ENCODE data around the gene IFT20. TPM values are rescaled to one million over a fixed set of nuclear protein-coding genes. Genes with fewer than 3 reads are reported as not detected.
A peak's percentile ranks its signal among the peaks of the same experiment; 100 is the strongest.

Gene IFT20
- total RNA-seq = 33.3 TPM
- long read RNA-seq, transcript IFT20-214 (6 exons, 1,071 nt) = major isoform, 8 of 23 reads
- long read RNA-seq, partial matches to known transcripts = 4 of 23 reads
- long read RNA-seq, other reads (novel, unspliced or antisense) = 2 of 23 reads

GRCh38 chr17:28335201-28335958, at the start of gene IFT20, which contains the start of gene TNFAIP1:
Gene IFT20, minus strand, starts transcription at chr17:28335472. Its CDS starts 3,487 bp downstream, at chr17:28331985.
Gene TNFAIP1, plus strand, starts transcription at chr17:28335761. Its CDS starts 3,761 bp downstream, at chr17:28339522.
- Histone ChIP-seq H3K4me3 (peak within 1 kb of the TSS; percentile 88), H3K27me3 (no peaks in the 10 kb centered on the region), H3K4me1 (peaks cover 31% of the 10 kb centered on the region), H3K36me3 (peaks cover 30% of the 10 kb centered on the region), H3K9me3 (no peaks in the 10 kb centered on the region), H3K27ac (peak within 1 kb of the TSS; percentile 95)
- TF ChIP-seq CTCF (IDR thresholded peaks at IDR 0.05) = no peak
- ATAC-seq = peak; percentile 98
- DNase-seq = peak; percentile 99
- intact Hi-C loops (cut with DNase I) = no loop called here

GRCh38 chr17:28385037-28385400, 49.7 kb upstream of the IFT20 start:
- intact Hi-C loops (cut with DNase I) = no loop called here
- Histone ChIP-seq H3K4me1 (peaks cover 21% of the 10 kb centered on the region), H3K27me3 (no peaks in the 10 kb centered on the region), H3K36me3 (peaks cover 21% of the 10 kb centered on the region), H3K4me3 (peak overlapping the region; percentile 57), H3K9me3 (no peaks in the 10 kb centered on the region), H3K27ac (peak overlapping the region; percentile 47)
- TF ChIP-seq CTCF (IDR thresholded peaks at IDR 0.05) = no peak
- ATAC-seq (peak; percentile 36), DNase-seq (peak; percentile 75)

- DNase-seq (peak; percentile 92), ATAC-seq (peak; percentile 91)
- H3K27me3 ChIP-seq = no peaks in the 10 kb centered on the region
- TF ChIP-seq CTCF (IDR thresholded peaks at IDR 0.05) = no peak
- no peaks in the 10 kb centered on the region for H3K9me3 ChIP-seq
- intact Hi-C loops (cut with DNase I) = no loop called here
- H3K4me1 ChIP-seq = peaks cover 22% of the 10 kb centered on the region
- H3K4me3 ChIP-seq = peak overlapping the region; percentile 57
- H3K36me3 ChIP-seq = peaks cover 15% of the 10 kb centered on the region
- peak overlapping the region; percentile 72 for H3K27ac ChIP-seq
These were observed 49.2 kb upstream of the IFT20 start for GRCh38 chr17:28384281-28385036.

GRCh38 chr17:28381141-28381825, 46.0 kb upstream of the IFT20 start:
- intact Hi-C loops (cut with DNase I) = no loop called here
- ATAC-seq = peak; percentile 55
- TF ChIP-seq CTCF (IDR thresholded peaks at IDR 0.05) = peak; percentile 34
- H3K36me3 ChIP-seq = no peaks in the 10 kb centered on the region
- H3K9me3 ChIP-seq = no peaks in the 10 kb centered on the region
- H3K27ac ChIP-seq = no peak overlapping the region
- H3K4me3 ChIP-seq = peak overlapping the region; percentile 30
- no peaks in the 10 kb centered on the region for H3K27me3 ChIP-seq
- H3K4me1 ChIP-seq = peaks cover 22% of the 10 kb centered on the region
- peak; percentile 84 for DNase-seq
